ENCODE measurements around the gene DTX4.

The DTX4 gene

DNA sequence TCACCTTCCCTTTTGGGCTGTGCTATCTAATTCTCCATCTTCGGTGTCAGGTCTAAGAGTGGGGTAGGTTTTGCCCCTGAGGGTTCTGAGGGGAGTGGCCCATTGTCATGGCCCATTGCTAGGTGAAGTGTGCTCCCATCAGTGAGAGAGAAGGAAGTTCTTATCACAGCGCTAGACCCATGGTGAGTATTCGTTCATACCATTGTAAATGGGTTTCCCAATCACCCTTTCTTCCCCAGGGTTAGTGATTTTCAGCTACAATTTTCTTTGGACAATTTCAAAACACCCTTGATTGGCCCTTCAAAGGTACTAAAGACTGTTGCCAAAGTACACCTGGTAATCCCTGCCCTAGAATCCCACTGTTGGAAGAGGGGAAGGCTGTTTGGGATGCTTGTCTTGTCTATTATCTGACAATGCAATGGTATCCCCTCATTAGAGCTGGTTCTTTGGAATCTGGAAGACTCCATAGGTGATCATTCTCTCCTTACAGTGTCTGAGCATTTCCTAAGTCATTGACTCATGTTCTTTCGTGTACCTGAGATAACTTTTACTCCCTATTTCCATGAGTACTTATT, 20.6 kb downstream of the DTX4 start:
- no peak for DNase-seq

DNA sequence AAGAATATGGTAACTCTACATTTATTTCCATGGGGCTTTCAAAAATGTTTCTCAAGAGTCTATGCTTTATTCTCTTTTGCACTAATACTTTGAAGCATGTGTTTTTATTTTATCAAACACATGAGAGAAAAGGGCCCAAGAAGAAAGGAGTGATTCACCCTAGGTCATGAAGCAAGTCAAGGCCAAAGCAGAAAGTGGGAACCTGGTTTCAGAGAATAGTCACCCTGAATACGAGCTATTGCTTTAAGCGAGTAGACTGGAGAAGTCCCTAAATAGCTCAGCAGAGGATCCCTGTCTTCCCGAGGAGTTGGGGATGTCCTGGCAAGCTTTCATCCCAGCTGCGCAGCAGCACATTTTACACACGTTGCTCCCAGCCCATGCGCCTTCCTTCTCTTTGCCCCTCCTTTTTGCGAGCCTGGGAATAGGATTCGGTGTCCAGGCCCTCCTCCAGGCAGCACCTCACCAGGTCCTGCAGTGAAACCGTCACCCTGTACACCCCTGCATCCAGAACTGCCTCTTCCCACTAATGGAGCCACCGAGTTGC, 21.7 kb downstream of the DTX4 start:
- no peak for DNase-seq

DNA sequence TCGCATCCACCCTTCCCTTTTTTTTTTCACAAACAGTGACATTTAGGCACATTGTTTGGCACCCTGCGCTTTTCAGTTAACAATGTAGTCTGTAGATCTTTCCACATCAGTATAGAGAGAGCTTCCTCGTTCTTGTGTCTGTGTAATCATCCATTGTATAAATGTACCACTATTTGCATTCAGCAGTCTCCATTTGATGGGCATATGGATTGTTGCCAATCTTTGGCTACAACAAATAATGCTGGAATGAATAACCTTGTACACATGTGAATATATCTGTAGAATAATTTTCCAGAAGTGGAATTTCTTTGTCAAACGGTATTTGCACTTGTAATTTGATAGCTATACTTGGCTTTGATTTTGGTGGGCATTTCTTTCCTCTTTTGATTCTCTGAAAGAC, 23.7 kb downstream of the DTX4 start:
- DNase-seq: no peak

DNA sequence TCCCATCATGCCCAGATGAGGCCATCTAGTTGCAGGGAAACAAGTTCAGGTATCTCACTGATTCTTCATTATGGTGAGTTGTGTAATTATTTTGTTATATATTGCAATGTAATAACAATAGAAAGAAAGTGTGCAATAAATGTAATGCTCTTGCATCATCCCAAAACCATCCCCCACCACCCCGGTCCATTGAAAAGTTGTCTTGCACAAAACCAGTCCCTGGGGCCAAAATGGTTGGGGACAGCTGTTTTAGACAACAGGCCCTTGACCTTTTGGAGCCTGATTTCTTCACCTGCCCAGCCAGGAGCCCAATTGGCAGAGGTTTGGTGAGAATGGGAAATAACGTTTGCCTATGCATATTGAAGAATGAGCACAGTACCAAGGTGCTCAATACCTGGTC, 24.8 kb downstream of the DTX4 start:
- no peak for DNase-seq

DNA sequence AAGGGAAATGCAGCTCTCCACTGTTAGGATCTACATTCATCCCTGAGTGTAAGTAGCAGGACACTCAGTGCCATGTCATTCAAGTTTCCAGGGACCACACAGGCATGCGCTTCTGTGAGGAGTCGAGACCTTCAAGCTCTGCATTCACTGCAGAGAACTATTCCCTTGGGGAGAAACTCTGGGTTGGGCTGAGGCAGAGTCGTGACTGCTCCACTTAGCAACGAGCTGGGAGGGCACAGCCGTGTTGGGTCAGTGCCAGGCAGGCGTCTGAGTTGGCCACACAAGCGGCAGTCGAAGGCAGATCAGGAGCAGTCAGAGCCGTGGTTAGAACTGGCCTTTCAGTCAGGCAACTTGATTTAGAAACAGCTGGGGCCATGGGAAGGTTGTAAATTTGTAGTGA, 26.1 kb downstream of the DTX4 start:
- no peak for DNase-seq

DNA sequence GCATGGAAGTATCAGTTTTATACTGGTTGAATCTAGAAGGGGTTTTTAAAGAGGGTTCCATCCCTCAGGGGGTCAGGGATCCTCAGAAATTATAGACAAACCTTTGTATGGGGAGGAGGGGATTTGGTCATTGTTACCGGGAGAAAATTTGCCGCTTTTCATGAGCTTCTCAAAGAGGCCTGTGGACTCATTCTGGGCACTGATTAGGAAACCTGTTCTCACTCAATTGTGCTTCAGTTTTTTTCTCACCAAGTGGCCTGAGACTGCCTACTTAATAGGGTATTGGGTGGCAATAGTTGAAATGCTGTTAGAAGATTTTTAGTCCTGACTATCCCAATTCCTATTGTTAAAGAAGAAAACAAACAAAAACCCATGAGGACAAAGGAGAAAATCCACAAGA, 26.8 kb downstream of the DTX4 start:
- DNase-seq: no peak

DNA sequence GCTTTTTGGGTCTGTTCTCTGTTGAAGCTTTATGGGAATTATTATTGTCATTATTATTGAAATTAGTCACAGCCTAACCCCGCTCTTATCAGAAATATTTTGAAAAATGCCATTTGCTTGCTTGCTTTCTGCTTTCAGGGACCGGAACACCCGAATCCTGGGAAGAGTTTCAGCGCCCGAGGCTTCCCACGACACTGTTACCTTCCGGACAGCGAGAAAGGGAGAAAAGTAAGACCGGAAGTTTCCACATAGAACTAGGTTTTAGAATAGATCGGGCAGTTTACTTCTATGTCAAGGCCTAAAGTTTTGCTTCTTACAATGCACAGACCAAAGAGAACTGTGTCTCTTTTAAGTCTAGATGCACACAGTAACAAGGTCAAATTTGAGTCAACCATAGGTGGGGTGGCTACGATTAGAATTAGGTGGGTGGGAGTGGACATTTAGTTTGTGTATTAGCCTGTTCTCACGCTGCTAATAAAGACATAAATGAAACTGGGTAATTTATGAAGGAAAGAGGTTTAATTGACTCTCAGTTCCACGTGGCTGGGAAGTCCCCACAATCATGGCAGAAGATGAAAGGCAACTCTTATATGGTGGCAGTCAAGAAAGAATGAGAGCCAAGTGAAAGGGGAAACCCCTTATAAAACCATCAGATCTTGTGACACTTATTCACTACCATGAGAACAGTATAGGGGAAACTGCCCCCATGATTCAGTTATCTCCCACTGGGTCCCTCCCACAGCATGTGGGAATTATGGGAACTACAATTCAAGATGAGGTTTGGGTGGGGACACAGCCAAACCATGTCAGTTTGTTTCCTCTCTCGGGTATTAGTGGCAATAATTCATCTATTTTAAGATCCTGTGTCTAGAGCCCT, 27.9 kb downstream of the DTX4 start:
- DNase-seq: no peak

DNA sequence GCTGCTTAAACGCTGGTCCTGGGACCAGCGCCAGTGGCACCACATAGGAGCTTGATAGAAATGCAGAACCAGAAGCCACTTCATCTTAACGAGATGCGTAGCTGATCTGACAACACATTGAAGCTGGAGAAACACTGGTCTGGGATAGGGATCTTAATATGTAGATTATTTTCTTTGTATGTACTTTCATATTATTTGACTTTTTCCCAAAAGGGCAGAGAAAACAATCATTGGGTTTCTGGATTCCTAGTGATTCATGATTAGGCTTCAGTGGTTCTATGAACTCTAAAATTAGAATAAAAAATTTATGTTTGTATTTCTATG, 28.5 kb downstream of the DTX4 start:
- DNase-seq: no peak

DNA sequence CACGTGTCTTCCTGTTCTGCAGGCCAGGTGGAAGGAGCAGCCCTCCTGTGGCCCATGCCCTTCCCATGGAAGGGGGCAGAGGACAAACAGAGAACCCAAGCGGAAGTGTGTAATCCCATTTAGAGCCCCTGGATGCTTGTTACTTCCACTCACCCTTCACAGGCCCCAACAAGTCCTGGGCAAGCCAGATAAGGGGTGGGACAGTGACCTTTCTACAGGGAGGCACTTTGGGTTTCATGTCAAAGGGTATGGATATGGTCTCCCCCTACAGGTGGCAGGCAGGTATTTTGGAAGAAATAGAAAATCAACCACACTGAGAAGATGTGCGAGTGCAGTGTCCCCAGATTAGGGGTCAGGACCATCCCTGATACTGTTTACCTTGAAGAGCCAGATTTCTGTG, 29.4 kb downstream of the DTX4 start:
- no peak for DNase-seq

DNA sequence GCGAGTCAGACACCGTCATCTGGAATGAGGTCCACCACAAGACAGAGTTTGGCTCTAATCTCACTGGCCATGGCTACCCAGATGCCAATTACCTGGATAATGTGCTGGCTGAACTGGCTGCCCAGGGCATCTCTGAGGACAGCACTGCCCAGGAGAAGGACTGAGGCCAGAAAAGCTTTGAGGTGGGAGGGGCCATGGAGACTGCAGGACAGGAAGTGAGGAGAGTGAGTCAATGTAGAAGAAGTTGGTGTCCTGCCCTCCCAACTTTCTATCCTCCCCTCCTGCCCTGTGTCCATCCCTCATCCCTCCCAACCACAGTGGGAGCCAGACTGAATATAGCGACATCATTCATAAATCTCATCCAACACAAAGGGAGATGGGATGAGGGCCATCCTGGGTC, 32.8 kb downstream of the DTX4 start:
- DNase-seq: no peak

DNA sequence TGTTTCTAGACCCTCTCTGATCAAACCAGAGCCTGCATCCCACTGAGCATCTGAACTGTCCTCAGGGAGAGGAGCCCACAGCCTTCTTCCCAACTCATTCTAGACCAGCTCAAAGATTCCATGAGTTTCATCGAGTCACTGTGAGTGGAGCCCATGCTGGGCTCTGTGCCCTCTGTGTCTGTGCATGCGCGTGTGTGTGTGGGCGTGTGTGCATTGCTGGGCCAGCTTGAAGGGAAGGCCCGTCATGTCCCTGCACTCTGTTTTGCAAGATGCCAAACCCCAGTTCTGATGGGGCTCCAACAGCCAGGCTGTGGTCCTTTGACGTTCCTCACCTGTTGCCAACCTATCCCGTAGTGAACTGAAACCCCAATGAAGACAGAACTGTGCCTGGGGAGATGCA, 33.7 kb downstream of the DTX4 start:
- no peak for DNase-seq

DNA sequence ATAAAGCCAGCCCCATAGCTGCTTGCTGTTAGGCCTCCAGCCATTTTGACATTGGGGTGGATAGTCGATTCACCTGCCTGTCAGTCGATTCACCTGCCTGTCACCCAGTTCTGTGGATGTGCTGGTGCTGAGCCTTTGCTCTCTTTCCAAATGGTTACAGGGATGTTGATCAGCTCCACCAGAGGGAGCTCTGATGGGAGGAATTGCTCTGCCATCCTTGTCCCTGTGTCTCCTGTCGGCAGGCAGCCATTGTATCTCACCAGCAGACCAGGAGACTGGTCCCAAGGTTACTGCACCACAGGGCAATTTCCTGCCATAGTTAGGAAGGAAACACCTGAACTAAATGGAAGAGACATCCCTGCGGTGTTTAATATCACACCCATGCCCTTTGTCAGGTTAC, 34.7 kb downstream of the DTX4 start:
- no peak for DNase-seq

DNA sequence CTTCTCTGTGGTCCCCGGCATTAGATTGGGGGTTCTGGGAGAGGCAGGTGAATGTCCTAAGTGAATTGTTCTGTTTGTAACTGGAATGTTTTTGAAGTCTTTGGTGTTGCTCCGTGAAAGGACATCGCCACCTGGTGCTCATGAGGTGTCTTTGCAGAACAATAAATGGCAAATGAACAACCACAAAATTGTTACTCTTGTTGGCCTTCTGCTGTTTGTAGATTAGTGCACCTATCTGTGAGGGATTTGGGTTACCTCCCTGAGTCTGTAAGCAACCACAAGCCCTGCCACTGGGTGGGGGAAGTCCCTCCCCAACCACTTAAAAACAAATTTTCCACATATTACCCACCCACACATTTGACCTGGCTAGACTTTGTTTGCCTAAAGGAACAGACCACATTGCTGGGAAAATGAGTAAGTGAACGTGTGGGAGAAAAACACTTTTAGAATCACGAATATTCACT, 36.1 kb downstream of the DTX4 start:
- DNase-seq: no peak

DNA sequence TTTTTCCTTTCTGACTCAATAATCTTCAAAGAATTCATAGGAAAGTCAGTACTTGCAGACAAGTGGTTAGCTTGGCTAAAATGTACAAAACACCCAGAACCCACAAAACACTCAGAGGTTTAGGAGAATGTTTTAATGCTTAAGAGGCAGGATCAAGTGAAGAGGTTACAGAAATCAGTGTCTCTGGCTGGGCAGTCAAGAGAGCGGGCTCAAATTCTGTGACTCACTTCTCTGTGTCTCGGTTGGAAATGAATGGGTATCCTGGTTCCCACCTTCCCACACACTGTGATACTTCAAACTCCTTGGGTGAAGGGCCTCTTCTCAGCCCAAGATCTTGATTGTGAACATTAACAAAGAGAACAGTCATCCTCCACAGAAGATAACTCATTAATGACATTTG, 37.0 kb downstream of the DTX4 start:
- DNase-seq: no peak

DNA sequence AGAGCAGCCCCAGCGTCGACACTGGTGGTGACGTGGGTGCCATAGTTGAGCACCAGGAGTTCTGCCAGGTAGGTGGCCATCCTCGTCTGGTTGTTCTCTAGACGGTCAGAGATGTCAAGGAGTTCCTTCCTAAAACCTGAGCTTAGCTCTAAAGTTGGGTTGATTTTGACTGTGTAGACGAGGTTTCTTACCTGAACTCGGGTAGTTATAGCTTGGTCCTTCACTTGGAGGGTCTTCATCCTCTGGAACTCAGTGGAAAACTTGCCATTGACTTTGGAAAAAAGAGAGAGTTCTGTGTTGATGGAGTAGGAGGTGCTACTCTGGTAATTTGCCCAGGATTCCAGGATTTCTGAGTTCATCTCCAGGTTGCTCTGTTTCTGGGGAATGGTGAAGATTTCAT, 40.3 kb downstream of the DTX4 start:
- no peak for DNase-seq

DNA sequence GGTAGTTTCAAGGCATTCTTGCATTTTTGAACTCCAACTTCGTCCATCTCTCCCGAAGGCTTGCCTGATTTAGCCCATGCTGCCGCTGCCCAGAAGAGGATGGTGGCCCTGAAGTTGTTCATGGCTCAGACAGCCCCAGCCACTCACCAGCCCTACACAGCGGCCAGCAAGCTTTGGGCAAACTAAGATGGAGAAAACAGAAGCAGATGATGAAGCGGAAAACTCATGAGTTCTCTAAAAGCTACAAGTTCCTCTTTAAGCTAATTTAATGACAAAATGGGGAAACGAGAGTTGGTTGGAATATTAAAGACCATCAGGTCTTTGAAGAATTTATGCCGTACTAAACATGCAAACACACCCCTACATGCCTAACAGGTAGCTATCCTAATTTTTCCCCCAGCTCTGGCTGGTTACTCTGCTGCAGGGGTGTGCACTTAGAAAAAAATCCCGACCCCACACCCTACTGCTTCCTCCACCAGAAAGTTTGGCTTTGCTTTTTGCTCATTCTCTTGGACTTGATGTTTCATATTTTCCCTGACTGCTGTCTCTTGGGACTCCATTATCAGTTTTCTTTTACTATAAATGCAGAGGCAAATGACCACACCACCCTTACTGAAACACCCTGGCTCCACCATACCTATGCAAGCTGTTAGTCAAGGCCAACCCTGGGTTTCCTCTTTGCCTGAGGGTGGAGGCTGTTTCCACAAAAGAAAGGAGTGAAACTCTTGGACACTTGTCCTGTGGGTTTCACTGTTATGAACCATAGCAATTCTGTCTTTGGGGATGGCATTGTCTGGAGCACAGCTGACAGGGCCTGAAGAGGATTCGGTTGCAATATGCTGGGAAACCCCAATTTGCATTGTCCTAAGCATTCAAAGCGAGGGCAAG, 41.1 kb downstream of the DTX4 start, which contains the start of gene MPEG1:
MPEG1 (minus strand) TSS at position 184 of the 888 bp plus-strand sequence; CDS start at position 122, 62 bp downstream.
- DNase-seq: no peak

DNA sequence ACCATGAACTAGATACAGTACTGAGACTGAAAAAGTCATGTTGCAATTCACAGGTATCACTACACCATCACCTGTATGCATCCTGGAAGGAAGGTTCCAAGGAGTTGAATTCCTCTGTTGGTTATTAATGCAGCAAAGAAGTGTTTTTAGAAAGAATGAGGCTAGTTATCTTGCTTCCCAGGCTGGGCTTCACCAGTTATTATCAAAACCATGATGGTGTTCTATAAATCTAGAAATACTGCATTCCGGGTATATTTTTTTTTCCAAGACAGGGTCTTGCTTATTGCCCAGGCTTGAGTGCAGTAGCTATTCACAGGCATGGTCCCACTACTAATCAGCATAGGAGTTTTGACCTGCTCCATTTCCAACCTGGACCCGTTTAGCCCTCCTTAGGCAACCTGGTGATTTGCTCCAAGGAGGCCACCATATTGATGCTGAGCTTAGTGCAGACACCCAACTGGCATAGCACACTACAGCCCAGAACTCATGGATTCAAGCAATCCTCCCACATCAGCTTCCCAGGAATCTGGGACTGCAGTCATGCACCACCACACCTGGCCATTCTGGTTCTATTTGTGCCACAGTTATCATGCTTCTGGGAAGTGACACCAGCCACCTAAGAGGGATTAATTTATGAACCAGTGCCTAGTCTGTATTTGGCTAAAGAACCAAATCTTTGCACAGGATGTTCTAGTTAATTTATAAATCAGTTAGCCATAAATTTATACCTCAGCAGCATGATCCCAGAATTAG, 42.4 kb downstream of the DTX4 start:
- no peak for DNase-seq

DNA sequence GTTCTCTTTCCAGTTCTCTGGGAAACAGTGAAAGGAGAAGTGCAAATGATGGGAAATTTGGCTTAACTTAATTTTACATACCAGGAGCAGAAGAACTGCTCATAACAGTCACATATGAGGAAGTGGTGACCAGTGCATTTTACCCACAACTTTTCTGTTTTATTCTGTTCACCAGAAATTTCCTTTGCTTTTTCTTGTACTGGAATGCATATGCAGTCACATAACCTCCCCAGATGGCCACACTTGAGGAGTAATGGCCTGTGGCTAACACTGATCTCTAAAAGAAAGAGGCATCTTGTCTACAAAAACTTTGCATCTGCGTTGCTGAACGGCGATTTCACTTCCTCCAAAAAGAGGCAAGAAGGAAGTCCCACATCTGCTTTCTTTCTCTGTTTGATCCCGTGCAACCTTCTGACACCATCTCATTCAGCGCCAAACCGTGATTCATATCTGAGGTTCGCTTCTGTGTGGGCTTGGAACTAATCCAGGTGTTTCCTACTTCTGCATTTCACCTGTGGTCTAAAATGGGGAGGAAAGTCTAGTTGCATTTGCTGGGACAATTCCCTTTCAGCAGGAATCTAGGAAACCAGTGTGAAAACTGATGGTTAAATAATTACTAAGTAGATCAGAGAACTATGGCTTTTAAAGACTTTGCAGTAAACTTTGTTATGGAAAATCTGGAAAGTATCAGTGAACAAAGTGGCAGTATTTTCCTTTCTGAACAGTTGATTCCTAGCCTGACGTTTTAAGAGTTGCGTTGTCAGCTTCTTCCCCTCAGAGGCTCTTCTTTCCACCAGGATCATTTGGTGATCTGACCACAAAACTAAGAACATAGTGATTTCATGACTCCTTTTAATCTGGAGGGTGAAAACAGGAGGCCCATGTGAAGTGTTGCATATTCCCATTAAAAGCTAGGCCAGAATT, 45.0 kb downstream of the DTX4 start:
- DNase-seq: no peak

DNA sequence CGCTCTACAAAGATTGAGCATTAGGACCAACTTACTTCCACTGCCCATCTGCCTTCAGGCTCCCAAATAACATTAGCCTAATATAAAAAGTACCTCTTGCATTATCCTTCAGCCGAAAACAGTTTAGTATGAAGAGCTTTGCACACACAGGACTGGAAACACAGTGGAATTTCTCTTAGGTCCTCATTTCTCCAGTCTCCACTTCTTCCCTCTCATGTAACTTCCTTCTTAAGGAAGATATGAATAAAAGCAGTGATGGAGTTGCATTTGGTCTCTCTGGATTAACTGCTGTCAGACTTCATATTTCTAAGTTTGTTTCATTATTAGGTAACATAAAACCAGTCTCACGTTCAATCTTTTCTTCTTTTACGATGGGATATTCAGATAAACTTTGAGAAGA, 46.4 kb downstream of the DTX4 start:
- no peak for DNase-seq

DNA sequence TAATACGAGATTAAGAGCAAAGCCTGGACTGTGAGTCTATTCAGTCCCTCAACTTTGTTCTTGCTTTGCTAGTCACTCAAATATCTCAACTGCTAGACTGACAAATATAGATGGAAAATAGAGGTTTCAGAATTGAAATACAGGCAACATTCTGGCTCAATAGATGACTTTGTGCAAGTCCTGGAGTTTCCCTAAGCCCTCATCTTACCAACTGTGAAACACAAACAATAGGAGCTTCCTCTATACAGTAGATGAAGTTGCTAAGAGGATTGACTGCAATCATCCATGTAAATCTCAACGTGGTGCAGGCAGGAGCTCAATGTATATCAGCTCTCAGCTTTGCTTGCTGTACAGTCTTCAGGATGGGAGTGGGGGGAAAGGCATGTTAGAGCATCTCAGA, 47.0 kb downstream of the DTX4 start:
- DNase-seq: no peak

DNA sequence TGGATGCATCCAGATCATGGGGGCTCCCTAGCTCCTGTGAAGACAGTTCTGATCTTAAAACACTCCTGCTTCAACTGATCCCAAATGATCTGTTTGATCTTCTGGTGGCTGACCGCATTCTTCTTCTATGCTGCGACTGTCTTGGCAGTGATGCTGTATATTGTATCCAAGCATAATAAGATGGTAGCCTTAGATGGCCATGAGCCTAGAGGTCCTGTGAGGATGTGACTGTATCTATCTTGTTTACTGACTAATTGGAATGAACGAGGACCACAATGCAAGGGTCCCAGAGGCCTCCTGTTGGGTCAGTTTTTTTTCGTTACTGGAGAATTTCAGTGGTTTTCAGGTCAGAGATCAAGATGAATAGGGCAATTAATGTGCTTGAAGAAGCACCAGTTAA, 47.9 kb downstream of the DTX4 start:
- DNase-seq: no peak

DNA sequence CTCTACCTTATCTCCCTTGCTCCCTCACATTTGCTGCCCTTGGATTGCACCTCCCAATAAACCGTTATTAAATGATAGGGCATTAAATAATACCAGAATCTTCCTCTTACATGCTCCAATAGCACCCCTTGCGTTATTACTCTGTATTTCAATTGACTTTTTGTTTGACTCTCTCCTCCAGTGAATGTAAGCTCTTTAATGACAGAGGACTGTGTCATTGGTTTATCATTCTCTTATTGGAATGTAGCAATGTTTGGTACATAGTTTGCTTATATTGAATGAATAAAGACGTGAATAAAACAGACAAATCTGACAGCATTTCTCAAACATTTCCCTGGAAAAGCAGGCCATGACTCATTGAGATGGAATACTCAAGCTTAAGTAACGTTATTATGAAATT, 49.5 kb downstream of the DTX4 start:
- DNase-seq: no peak
